GM18873 (cell line): ENCODE measurements around the gene S100PBP.

Source experiments
- ATAC-seq: cut with Tn5 transposase; IDR thresholded peaks from one replicate; pipeline ENCODE4 v1.9.1; 2021; ENCODE audit warnings: mild to moderate bottlenecking, moderate library complexity, moderate number of reproducible peaks; ENCODE audit not compliant: unreplicated experiment, low FRiP score

Gene S100PBP

GRCh38 chr1:32884726-32885125 lies 67.3 kb downstream of the S100PBP start:
- no peak for ATAC-seq

GRCh38 chr1:32885676-32886003 lies 68.2 kb downstream of the S100PBP start:
- no peak for ATAC-seq

- no peak for ATAC-seq
Measured at GRCh38 chr1:32886004-32886827, 68.8 kb downstream of the S100PBP start, which contains the start of gene HPCA. HPCA (plus strand) TSS chr1:32886491; CDS start chr1:32888899, 2,408 bp downstream.

GRCh38 chr1:32886828-32887414 lies 69.5 kb downstream of the S100PBP start:
- ATAC-seq = no peak

- no peak for ATAC-seq
Measured at GRCh38 chr1:32887623-32888022, 70.2 kb downstream of the S100PBP start.

GRCh38 chr1:32888134-32888533 lies 70.7 kb downstream of the S100PBP start:
- no peak for ATAC-seq

- ATAC-seq = no peak
Measured at GRCh38 chr1:32888677-32889420, 71.4 kb downstream of the S100PBP start.

- no peak for ATAC-seq
Measured at GRCh38 chr1:32889731-32890278, 72.4 kb downstream of the S100PBP start.

GRCh38 chr1:32890516-32891240 lies 73.2 kb downstream of the S100PBP start:
- no peak for ATAC-seq

- ATAC-seq = no peak
Measured at GRCh38 chr1:32891241-32891570, 73.8 kb downstream of the S100PBP start.

- ATAC-seq = no peak
Measured at GRCh38 chr1:32891630-32892029, 74.2 kb downstream of the S100PBP start.

- ATAC-seq = no peak
Measured at GRCh38 chr1:32892368-32893197, 75.1 kb downstream of the S100PBP start.

- ATAC-seq = no peak
Measured at GRCh38 chr1:32893198-32894018, 76.0 kb downstream of the S100PBP start.

GRCh38 chr1:32894019-32894600 lies 76.7 kb downstream of the S100PBP start:
- no peak for ATAC-seq

- no peak for ATAC-seq
Measured at GRCh38 chr1:32894681-32895080, 77.2 kb downstream of the S100PBP start.

- ATAC-seq = no peak
Measured at GRCh38 chr1:32895325-32896215, 78.1 kb downstream of the S100PBP start.

GRCh38 chr1:32896451-32896850 lies 79.0 kb downstream of the S100PBP start:
- no peak for ATAC-seq
